LNCAP (cell line): ENCODE results near the gene ZC3H7B.

Experiments
- TF ChIP-seq, protein P1 (sequence below): fragments of 450-650 bp; IDR thresholded peaks from 2 replicates; pipeline ENCODE4 v1.5.1; 2017; ENCODE audit warnings: mild to moderate bottlenecking

ZC3H7B gene

GRCh38 chr22:41383085-41383484 is 81.8 kb downstream of the ZC3H7B start:
- TF ChIP-seq, protein P1, sequence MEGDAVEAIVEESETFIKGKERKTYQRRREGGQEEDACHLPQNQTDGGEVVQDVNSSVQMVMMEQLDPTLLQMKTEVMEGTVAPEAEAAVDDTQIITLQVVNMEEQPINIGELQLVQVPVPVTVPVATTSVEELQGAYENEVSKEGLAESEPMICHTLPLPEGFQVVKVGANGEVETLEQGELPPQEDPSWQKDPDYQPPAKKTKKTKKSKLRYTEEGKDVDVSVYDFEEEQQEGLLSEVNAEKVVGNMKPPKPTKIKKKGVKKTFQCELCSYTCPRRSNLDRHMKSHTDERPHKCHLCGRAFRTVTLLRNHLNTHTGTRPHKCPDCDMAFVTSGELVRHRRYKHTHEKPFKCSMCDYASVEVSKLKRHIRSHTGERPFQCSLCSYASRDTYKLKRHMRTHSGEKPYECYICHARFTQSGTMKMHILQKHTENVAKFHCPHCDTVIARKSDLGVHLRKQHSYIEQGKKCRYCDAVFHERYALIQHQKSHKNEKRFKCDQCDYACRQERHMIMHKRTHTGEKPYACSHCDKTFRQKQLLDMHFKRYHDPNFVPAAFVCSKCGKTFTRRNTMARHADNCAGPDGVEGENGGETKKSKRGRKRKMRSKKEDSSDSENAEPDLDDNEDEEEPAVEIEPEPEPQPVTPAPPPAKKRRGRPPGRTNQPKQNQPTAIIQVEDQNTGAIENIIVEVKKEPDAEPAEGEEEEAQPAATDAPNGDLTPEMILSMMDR: no peak

DNA sequence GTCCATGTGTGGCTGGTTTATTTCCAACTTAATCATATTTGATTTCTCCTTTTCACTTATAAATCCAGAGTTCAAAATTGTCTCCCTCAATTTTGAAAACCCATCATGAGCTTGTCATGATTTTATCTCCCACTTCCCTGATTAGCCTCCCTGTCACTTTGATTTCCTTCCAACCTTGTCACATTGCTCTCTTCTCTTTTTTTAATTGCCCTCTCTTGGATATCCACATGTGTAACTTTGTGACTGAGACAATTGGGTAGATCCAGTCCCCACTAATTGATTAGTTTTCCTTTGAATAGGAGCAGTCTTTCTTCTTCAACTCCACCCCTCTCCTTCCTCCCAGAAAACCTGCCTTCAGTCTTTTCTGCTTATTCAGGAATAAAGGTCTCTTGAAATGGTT is 82.8 kb downstream of the ZC3H7B start:
- TF ChIP-seq, protein P1: no peak

DNA sequence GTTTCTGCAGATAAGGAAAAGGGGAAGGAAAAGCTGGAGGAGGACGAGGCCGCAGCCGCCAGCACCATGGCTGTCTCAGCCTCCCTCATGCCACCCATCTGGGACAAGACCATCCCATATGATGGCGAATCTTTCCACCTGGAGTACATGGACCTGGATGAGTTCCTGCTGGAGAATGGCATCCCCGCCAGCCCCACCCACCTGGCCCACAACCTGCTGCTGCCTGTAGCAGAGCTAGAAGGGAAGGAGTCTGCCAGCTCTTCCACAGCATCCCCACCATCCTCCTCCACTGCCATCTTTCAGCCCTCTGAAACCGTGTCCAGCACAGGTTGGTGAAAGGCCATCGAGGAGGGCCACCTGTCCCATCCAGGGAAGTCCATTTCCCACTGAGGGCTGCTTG is 86.0 kb downstream of the ZC3H7B start:
- TF ChIP-seq, protein P1: no peak

DNA sequence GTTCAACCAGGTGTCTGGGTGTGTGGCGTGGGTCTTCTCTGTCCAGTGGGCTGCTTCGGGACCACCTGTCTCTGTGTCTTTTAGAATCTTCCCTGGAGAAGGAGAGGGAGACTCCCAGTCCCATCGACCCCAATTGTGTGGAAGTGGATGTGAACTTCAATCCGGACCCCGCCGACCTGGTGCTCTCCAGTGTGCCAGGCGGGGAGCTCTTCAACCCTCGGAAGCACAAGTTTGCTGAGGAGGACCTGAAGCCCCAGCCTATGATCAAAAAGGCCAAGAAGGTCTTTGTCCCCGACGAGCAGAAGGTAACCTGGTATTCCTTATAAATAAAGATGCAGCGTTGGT is 92.7 kb downstream of the ZC3H7B start:
- TF ChIP-seq, protein P1: no peak

DNA sequence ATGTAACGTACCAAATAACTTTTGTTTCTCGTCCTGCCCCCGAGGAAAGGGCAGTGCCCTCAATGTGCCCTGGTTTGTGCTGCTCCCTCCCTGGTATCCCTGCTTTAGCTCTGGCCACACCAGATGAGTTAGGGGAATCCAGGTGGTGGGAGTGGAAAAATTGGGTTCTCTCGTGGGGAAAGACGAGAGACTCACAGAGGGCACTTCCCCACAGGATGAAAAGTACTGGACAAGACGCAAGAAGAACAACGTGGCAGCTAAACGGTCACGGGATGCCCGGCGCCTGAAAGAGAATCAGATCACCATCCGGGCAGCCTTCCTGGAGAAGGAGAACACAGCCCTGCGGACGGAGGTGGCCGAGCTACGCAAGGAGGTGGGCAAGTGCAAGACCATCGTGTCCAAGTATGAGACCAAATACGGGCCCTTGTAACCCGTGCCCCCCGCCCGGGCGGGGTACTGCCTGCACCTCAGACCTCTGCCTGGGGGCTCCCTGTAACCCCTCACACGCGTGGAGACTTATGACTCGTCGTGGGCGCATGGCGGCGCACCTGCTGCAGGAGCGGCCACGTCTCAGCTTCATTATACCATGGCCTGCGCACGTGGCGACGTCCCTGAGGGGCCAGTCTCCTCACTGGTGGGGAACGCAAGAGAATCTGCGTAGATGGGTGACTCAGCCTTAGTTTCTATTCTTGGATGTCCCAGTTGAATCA is 94.4 kb downstream of the ZC3H7B start:
- TF ChIP-seq, protein P1: no peak

GRCh38 chr22:41397143-41397811 is 96.0 kb downstream of the ZC3H7B start:
- TF ChIP-seq, protein P1: no peak

DNA sequence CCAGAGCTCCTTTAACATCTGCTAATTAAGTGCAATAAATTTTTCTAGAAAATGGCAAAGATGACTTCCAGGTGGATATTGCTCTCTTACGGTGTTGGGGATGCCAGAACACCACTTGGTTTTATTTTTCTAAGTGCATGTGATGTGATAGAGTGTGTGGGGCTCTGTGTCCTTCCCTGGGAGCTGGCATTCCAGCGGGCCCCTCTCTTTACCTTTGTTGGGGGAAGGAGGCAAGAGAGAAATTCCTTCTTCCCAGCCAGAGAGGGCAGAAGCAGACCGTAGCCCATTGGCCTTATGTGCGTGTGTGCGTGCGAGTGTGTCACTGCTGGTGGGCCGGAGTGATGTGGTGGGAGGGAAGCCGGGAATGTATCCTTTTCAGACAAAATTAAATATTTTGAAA is 97.6 kb downstream of the ZC3H7B start:
- TF ChIP-seq, protein P1: no peak
